Sigmoid colon (tissue), 4 donors: ENCODE data around the gene TMEM258.

ENCODE experiments used
- EP300 ChIP-seq, 4 donors: sonication (generic); formaldehyde crosslinking; IDR thresholded peaks; one replicate each; pipeline ENCODE4 v1.6.1; 2017; ENCODE audit warnings: antibody characterized with exemption in 4 of 4
- POLR2A ChIP-seq, 2 donors: fragments of 450-650 bp; IDR thresholded peaks; one replicate each; pipeline ENCODE4 v1.6.1; 2016; ENCODE audit warnings: antibody characterized with exemption in 2 of 2, mild to moderate bottlenecking in 2 of 2, moderate library complexity in 2 of 2
- POLR2AphosphoS5 ChIP-seq, 4 donors: sonication (generic); formaldehyde crosslinking; IDR thresholded peaks; one replicate each; pipeline ENCODE4 v1.6.1; 2017; ENCODE audit warnings: antibody characterized with exemption in 4 of 4
- TF ChIP-seq, protein P1 (sequence below), 4 experiments: fragments of 450-650 bp in 3 of 4; fragments of 200-600 bp in 1 of 4; IDR thresholded peaks; one replicate each; pipeline ENCODE4 v1.5.1; 2016 to 2019; ENCODE audit warnings: antibody characterized with exemption in 4 of 4, mild to moderate bottlenecking in 3 of 4, moderate library complexity in 2 of 4

DNA sequence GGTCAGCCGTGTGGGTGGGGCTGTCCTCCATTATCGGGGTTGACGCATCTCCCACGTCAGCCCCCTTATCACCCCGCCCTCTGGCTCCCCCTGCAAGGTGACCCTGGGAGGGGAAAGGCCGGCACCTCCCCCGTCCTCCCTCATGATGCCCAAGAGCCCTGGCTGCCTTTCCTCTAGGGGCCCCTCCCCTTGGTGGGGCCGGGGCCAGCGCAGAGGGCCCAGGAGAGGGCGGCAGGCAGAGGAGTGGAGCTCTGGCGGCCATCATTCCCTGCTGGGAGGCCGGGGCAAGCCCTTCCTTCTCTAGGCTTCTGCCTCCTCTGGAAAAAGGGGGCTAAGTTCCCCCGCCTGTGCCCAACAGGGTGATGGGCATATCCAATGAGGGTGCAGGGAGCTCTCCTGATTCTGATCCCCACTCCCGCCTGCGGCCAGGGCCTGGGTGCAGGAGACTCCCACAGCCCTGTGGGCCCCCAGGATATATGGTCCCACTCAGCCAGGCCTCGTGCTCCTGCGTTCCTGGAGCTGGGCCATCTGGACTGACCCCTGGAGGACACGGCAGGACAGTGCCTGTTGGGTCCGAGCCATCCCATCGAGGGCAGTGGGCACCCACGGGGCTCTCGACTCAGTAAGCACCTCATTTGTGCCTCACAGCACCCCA, 27.7 kb downstream of the TMEM258 start:
- TF ChIP-seq, protein P1, sequence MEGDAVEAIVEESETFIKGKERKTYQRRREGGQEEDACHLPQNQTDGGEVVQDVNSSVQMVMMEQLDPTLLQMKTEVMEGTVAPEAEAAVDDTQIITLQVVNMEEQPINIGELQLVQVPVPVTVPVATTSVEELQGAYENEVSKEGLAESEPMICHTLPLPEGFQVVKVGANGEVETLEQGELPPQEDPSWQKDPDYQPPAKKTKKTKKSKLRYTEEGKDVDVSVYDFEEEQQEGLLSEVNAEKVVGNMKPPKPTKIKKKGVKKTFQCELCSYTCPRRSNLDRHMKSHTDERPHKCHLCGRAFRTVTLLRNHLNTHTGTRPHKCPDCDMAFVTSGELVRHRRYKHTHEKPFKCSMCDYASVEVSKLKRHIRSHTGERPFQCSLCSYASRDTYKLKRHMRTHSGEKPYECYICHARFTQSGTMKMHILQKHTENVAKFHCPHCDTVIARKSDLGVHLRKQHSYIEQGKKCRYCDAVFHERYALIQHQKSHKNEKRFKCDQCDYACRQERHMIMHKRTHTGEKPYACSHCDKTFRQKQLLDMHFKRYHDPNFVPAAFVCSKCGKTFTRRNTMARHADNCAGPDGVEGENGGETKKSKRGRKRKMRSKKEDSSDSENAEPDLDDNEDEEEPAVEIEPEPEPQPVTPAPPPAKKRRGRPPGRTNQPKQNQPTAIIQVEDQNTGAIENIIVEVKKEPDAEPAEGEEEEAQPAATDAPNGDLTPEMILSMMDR (IDR thresholded peaks at IDR 0.05), result no peak
- no peak for TF ChIP-seq POLR2AphosphoS5 (IDR thresholded peaks at IDR 0.05)
- no peak for TF ChIP-seq POLR2A (IDR thresholded peaks at IDR 0.05)
- TF ChIP-seq EP300 (IDR thresholded peaks at IDR 0.05), result no peak
